GM06990 (cell line): ENCODE results near the gene RAB36.

ENCODE experiments used
- DNase-seq: peaks from one replicate; pipeline ENCODE4 v3.0.0-alpha.2; 2011; ENCODE audit not compliant: insufficient read length; ENCODE audit errors: extremely low read depth
- H3K27me3 ChIP-seq: replicated peaks from 2 replicates; pipeline ENCODE4 v1.6.0; 2011; ENCODE audit warnings: low read length; ENCODE audit not compliant: control insufficient read depth, insufficient read depth
- H3K36me3 ChIP-seq: 2 replicates; pipeline ENCODE4 v1.5.1; 2011; ENCODE audit warnings: low read length; ENCODE audit not compliant: control insufficient read depth, insufficient read depth
- H3K4me3 ChIP-seq: replicated peaks from 2 replicates; pipeline ENCODE4 v1.5.1; 2011; ENCODE audit warnings: low read depth, mild to moderate bottlenecking, control low read depth, low read length
- TF ChIP-seq, protein P1 (sequence below): IDR thresholded peaks from 2 replicates; pipeline ENCODE4 v1.5.1; 2011; ENCODE audit warnings: low read length, control low read depth, mild to moderate bottlenecking, inconsistent platforms; ENCODE audit not compliant: insufficient read depth, poor library complexity, severe bottlenecking

RAB36 gene

DNA sequence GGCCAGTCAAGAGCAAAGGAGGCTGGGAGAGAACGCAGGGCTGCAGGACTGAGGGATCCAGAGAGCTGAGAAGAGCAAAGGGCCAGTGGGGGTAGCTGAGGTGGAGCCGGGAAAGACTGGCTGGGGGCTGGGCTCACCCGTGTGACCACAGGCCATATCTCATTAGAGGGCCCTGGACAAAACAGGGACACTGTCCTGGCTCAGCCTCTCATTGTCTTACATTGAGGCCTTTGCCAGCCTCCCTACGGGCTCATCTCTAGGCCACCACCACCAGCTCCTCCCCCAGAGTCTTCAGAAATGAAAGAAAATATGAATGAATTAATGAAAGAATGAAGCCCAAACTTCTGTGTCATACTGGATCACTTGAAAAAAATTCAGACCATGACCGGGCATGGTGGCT lies 9.2 kb downstream of the RAB36 start:
- Histone ChIP-seq H3K36me3 (no peaks in the 10 kb centered on the region; the same call in 1 of the 2 replicates), H3K4me3 (no peak overlapping the region), H3K27me3 (no peaks in the 10 kb centered on the region)
- TF ChIP-seq, protein P1, sequence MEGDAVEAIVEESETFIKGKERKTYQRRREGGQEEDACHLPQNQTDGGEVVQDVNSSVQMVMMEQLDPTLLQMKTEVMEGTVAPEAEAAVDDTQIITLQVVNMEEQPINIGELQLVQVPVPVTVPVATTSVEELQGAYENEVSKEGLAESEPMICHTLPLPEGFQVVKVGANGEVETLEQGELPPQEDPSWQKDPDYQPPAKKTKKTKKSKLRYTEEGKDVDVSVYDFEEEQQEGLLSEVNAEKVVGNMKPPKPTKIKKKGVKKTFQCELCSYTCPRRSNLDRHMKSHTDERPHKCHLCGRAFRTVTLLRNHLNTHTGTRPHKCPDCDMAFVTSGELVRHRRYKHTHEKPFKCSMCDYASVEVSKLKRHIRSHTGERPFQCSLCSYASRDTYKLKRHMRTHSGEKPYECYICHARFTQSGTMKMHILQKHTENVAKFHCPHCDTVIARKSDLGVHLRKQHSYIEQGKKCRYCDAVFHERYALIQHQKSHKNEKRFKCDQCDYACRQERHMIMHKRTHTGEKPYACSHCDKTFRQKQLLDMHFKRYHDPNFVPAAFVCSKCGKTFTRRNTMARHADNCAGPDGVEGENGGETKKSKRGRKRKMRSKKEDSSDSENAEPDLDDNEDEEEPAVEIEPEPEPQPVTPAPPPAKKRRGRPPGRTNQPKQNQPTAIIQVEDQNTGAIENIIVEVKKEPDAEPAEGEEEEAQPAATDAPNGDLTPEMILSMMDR, result no peak
- no peak for DNase-seq

DNA sequence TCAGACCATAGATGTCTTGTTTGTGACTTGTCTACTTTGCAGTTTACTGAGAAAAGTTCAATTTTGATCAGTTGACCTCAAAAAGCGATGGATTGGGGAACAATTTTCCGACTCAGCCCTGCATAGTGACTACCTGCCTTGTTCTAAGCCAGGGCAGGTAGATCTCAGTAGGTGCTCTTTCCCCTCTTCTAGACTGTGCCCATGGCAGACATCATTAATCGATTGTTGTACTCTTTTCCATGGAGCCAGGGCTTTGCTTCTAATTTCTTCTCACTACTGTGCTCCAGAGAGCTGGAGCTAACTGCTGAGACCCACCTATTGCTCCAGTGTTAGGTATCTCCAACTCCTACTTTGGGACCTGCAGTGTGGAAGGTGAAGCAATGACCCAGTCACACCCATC lies 9.9 kb downstream of the RAB36 start:
- no peaks in the 10 kb centered on the region; the same call in 1 of the 2 replicates for H3K36me3 ChIP-seq
- no peaks in the 10 kb centered on the region for H3K27me3 ChIP-seq
- TF ChIP-seq, protein P1, result no peak
- no peak overlapping the region for H3K4me3 ChIP-seq
- DNase-seq, result no peak

DNA sequence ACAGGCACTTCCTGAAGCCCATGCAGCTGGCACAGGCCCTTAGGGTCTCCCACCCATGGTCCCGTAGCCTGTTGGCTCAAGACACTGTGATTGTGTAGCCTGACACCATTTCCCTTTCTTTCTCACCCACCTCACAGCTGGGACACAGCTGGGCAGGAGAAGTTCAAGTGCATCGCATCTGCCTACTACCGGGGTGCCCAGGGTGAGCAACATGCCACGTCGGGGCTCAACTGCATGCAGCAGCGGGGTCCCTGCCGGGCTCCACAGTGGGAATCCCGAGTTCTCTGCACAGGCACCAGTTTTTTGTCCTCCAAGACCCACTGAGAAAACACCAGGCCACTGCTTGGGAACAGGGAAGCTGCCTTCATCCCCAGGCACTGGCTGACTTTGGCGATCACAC lies 10.6 kb downstream of the RAB36 start:
- DNase-seq, result no peak
- TF ChIP-seq, protein P1, result no peak
- H3K4me3 ChIP-seq, result no peak overlapping the region
- no peaks in the 10 kb centered on the region; the same call in 1 of the 2 replicates for H3K36me3 ChIP-seq
- no peaks in the 10 kb centered on the region for H3K27me3 ChIP-seq

DNA sequence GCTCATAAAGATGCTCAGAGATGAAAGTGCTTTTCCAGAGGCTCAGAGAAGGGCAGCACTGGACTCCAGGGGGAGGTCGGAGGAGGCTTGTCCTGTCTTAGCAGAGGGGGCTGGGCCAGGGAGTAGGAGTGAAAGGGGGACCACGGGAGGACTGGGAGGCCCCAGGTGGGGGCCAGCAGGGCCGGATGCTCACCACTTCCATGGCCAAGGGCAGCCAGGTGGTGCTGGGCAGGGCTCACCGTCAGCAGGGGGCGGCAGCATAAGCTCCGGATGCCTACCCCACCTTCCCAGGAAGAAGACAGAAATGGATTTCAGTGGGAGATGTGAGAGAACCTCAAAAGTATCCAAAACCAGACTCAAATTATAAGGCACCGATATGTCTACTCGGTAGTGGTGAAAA lies 11.0 kb downstream of the RAB36 start:
- H3K36me3 ChIP-seq, result no peaks in the 10 kb centered on the region; the same call in 1 of the 2 replicates
- TF ChIP-seq, protein P1, result no peak
- no peak overlapping the region for H3K4me3 ChIP-seq
- DNase-seq, result no peak
- no peaks in the 10 kb centered on the region for H3K27me3 ChIP-seq

DNA sequence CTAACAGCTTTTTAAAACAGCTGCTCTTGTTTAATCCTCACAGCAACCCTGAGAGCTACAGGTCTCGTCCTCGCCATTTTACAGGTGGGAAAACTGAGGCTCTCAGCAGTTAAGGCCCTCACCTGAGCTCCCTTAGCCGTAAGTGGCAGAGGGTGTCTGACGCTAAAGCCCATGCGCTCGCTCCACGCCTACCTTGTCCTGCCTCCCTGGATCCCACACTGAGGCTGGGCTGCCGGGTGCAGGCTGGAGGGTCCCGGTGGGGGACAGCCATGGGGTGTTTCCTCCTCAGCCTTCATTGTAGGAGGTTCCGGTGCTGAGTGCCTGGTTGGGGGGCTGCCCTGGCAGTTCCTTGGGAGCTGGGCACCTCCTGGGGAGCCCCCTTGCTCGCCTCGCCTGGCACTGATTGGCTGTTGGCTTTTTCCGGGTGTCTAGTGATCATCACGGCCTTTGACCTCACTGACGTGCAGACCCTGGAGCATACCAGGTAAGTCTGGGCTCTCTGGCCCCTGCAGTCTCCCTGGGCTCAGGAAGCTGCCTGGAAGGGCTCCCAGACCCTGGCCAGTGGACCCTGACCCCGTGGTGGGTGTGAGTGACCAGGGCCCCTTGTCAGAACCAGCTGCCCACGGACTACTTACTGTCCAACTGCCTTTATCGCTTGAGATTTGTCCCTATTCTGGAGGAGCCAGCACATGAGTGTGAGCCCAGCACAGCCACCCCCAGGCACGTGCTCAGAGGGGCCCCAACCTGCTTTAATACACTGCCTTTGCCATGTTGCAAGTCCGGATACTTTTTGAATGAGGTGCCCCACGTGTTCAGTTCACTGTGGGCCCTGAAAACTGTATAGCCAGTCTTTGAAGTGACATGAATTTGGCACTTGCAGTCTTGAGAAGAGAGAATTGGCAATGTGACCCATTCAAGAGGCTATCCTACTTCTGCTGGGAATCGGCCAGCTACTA lies 12.6 kb downstream of the RAB36 start:
- TF ChIP-seq, protein P1, result no peak
- H3K36me3 ChIP-seq, result no peaks in the 10 kb centered on the region; the same call in 1 of the 2 replicates
- H3K27me3 ChIP-seq, result no peaks in the 10 kb centered on the region
- DNase-seq, result no peak
- no peak overlapping the region for H3K4me3 ChIP-seq
